Cardiac muscle cell (in vitro differentiated cells and primary cell): ENCODE measurements around the gene GAD2. TPM values are rescaled to one million over a fixed set of nuclear protein-coding genes. Genes with fewer than 3 reads are reported as not detected.

ENCODE experiments used
- DNase-seq, 2 donors: peaks; one replicate each; pipeline versions ENCODE4 v3.0.0 to v3.0.0-alpha.2; 2010 to 2017; ENCODE audit warnings: low read depth in 1 of 2, low spot score in 1 of 2
- H3K27ac ChIP-seq: fragments of 200-600 bp; sonication (generic); 2 replicates; pipeline ENCODE4 v1.5.1; 2016
- H3K27me3 ChIP-seq: fragments of 200-600 bp; sonication (generic); 2 replicates; pipeline ENCODE4 v1.6.0; 2016; ENCODE audit warnings: control low read depth
- H3K36me3 ChIP-seq: fragments of 200-600 bp; sonication (generic); 2 replicates; pipeline ENCODE4 v1.5.1; 2016; ENCODE audit warnings: control low read depth
- H3K4me1 ChIP-seq: fragments of 200-600 bp; sonication (generic); 2 replicates; pipeline ENCODE4 v1.8.1; 2017; ENCODE audit warnings: low read depth, mild to moderate bottlenecking, mixed run types
- H3K4me3 ChIP-seq: fragments of 200-600 bp; sonication (generic); 2 replicates; pipeline ENCODE4 v1.5.1; 2016; ENCODE audit warnings: mild to moderate bottlenecking
- H3K9me3 ChIP-seq: fragments of 200-600 bp; sonication (generic); 2 replicates; pipeline ENCODE4 v1.5.1; 2017; ENCODE audit warnings: low read depth, mild to moderate bottlenecking, control low read depth
- polyA plus RNA-seq: library from polyadenylated mRNA; unstranded; fragments of >200 nt; fragmentation: Nextera tagmentation; extraction: Ambion mirVana; gene quantifications from 2 replicates; pipeline ENCODE4 v1.2.1, GENCODE V29; 2016
- total RNA-seq: library from RNA; depleted of rRNA; stranded (reverse); fragments of >200 nt; gene quantifications from 2 replicates; pipeline ENCODE4 v1.2.3, GENCODE V29; 2016
- TF ChIP-seq, protein P1 (sequence below): IDR thresholded peaks from 2 replicates; pipeline ENCODE4 v1.5.1; 2012; ENCODE audit warnings: low read depth, mild to moderate bottlenecking, low read length

The GAD2 gene
- total and polyA plus RNA-seq, 2 experiments from 2014 or later = not detected

DNA sequence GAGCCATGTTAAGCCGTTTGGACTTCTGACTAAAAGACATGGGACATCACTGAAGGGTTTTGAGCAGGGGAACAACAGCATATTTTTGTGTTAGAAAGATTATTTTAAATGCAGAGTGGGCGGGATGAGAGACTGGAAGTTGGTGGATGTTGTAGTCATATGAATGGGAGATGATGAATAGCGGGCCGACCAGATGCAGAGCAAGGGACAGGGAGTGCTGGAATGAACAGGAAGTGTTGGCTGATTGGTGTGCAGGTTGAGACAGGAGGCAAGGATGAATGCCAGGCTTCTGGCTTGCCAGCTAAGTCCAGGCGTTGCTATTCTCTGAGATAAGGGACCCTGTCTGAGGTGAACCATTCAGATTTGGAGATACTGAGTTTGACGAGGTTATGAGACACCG is 38.0 kb downstream of the GAD2 start:
- Histone ChIP-seq H3K9me3 (no peaks in the 10 kb centered on the region), H3K4me3 (no peak overlapping the region), H3K27ac (no peak overlapping the region), H3K27me3 (peaks cover 4% of the 10 kb centered on the region), H3K4me1 (no peaks in the 10 kb centered on the region), H3K36me3 (no peaks in the 10 kb centered on the region)
- TF ChIP-seq, protein P1, sequence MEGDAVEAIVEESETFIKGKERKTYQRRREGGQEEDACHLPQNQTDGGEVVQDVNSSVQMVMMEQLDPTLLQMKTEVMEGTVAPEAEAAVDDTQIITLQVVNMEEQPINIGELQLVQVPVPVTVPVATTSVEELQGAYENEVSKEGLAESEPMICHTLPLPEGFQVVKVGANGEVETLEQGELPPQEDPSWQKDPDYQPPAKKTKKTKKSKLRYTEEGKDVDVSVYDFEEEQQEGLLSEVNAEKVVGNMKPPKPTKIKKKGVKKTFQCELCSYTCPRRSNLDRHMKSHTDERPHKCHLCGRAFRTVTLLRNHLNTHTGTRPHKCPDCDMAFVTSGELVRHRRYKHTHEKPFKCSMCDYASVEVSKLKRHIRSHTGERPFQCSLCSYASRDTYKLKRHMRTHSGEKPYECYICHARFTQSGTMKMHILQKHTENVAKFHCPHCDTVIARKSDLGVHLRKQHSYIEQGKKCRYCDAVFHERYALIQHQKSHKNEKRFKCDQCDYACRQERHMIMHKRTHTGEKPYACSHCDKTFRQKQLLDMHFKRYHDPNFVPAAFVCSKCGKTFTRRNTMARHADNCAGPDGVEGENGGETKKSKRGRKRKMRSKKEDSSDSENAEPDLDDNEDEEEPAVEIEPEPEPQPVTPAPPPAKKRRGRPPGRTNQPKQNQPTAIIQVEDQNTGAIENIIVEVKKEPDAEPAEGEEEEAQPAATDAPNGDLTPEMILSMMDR = no peak
- no peak for DNase-seq

DNA sequence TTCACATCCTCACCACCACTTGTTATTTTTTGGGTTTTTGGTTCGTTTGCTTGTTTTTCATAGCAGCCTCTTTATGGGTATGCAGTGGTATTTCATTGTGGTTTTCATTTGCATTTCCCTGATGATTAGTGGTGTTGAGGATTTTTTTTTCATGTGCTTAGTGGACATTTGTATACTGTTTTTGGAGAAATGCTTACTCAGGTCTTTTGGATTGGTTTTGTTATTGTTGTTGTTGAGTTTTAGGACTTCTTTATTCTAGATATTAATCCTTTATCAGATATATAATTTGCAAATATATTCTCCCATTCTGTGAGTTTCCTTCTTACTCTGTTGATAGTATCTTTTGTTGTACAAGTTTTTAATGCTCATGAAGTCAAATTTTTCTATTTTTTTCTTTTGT is 42.8 kb downstream of the GAD2 start:
- Histone ChIP-seq H3K36me3 (no peaks in the 10 kb centered on the region), H3K4me1 (no peaks in the 10 kb centered on the region), H3K27me3 (peaks cover 4% of the 10 kb centered on the region), H3K4me3 (no peak overlapping the region), H3K27ac (no peak overlapping the region), H3K9me3 (no peaks in the 10 kb centered on the region)
- TF ChIP-seq, protein P1 = no peak
- no peak for DNase-seq

DNA sequence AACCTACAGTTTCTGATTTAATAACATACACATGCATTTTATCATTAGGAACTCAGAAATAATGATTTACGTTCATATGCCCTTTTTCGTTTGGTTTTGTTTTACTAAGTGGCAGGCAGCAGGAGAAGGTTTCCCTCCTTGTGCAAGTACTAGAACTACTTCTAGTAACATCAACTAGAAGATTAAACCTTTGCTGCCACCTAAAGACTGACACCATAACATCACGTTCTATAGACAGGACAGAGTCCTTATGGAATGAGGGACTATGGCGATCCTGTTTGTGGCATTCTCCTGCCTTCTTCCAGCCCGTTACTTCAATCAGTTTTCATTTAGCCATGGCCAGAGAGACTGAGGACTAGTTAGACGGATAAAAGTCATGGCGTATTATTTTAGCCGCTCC is 53.2 kb downstream of the GAD2 start:
- Histone ChIP-seq H3K9me3 (no peaks in the 10 kb centered on the region), H3K27ac (no peak overlapping the region), H3K4me3 (no peak overlapping the region), H3K27me3 (no peaks in the 10 kb centered on the region), H3K36me3 (no peaks in the 10 kb centered on the region), H3K4me1 (no peaks in the 10 kb centered on the region)
- TF ChIP-seq, protein P1 = peak; percentile 24
- peak; percentile 40 to 62 for DNase-seq

DNA sequence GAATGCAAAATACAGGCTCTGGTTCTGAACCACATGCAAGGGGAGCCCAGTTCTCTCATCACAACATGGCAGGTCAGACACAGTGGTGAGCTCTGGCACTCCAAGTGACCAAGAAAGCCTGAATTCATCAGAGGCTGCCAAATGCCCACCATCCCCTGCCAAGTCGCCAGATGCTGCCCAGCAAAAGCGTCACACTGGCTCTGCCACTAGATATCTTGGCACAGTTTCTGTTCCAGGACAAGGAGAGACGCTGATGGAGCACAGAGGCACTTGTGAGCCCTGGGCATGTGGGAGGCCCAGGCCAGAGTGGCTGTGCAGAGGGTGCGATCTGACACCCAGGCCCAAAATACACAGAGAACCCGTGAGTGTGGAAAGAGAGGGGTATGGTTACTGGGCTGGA is 57.8 kb downstream of the GAD2 start:
- Histone ChIP-seq H3K36me3 (no peaks in the 10 kb centered on the region), H3K9me3 (no peaks in the 10 kb centered on the region), H3K27me3 (no peaks in the 10 kb centered on the region), H3K4me3 (no peak overlapping the region), H3K27ac (no peak overlapping the region), H3K4me1 (no peaks in the 10 kb centered on the region)
- no peak for DNase-seq
- TF ChIP-seq, protein P1 = no peak

DNA sequence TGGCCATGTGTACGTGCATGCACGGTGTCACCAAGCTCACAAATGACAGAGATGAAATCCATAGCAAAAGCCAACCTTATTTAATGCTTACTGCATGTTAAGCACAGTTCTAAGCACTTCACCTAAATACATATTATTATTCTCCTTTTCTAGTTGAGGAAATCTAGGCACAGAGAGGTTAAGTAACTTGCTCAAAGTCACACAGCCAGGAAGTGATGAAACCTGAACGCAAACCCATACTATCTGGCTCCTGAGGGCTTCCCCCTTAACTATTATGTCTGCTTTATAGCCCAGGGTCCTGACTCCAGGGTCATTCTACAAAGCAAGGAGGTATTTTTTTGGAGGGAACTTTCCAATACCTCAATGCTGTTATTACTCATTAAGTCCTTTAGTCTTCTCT is 61.7 kb downstream of the GAD2 start:
- Histone ChIP-seq H3K9me3 (no peaks in the 10 kb centered on the region), H3K4me3 (no peak overlapping the region), H3K4me1 (no peaks in the 10 kb centered on the region), H3K27ac (no peak overlapping the region), H3K36me3 (no peaks in the 10 kb centered on the region), H3K27me3 (no peaks in the 10 kb centered on the region)
- TF ChIP-seq, protein P1 = no peak
- DNase-seq = no peak

DNA sequence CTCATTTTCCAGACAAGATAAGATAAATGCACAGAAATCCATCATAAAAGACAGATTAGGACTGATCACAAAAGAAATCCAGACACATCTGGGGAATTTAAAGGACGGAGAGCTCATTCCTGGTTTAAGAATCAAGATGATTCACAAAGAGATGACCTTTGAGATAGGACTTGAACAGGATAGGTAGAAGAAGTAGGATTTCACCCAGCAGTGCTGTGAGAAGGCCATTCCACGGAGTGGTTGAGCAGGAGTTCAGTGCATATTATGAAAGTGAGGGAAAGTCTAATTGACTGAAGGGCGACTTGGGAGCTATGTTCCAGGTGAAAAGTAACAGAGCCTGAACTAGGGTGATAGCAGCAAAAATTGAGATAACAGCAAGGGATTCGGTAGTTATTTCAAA is 73.7 kb downstream of the GAD2 start:
- Histone ChIP-seq H3K9me3 (no peaks in the 10 kb centered on the region), H3K4me1 (no peaks in the 10 kb centered on the region), H3K27ac (no peak overlapping the region), H3K36me3 (no peaks in the 10 kb centered on the region), H3K4me3 (no peak overlapping the region), H3K27me3 (no peaks in the 10 kb centered on the region)
- TF ChIP-seq, protein P1 = no peak
- DNase-seq = no peak
